Peyer's patch (tissue), 4 donors: Measurements from ENCODE around the gene INSYN1. TPM values are rescaled to one million over a fixed set of nuclear protein-coding genes. Genes with fewer than 3 reads are reported as not detected.

Source experiments
- DNase-seq, 3 donors: peaks; one replicate each; pipeline ENCODE4 v3.0.0-alpha.2; 2017 to 2019
- H3K27ac ChIP-seq, 4 donors: fragments of 200-600 bp; sonication (generic); one replicate each; pipeline ENCODE4 v1.5.1; 2016 to 2019
- H3K27me3 ChIP-seq, 2 donors: fragments of 200-600 bp; sonication (generic); one replicate each; pipeline ENCODE4 v1.5.1; 2019
- H3K36me3 ChIP-seq, 3 donors: fragments of 200-600 bp; sonication (generic); one replicate each; pipeline ENCODE4 v1.5.1; 2016 to 2019
- H3K4me1 ChIP-seq, 4 donors: fragments of 200-600 bp; sonication (generic); one replicate each; pipeline ENCODE4 v1.5.1; 2016 to 2019
- H3K4me3 ChIP-seq, 4 donors: fragments of 200-600 bp; sonication (generic); 1 replicate in 3 of 4; 2 replicates in 1 of 4; pipeline ENCODE4 v1.5.1; 2016 to 2019; ENCODE audit warnings: mild to moderate bottlenecking in 1 of 4
- H3K9me3 ChIP-seq, 4 donors: fragments of 200-600 bp; sonication (generic); one replicate each; pipeline ENCODE4 v1.5.1; 2016 to 2019; ENCODE audit warnings: mild to moderate bottlenecking in 1 of 4
- CTCF ChIP-seq, 6 experiments: fragments of 450-650 bp in 4 of 6; fragments of 200-600 bp in 2 of 6; sonication (generic) in 1 of 6; IDR thresholded peaks; one replicate each; pipeline ENCODE4 v1.5.1; 2017 to 2019; ENCODE audit warnings: antibody characterized with exemption in 6 of 6, mild to moderate bottlenecking in 3 of 6, moderate library complexity in 1 of 6
- POLR2A ChIP-seq, 2 donors: fragments of 450-650 bp; IDR thresholded peaks; one replicate each; pipeline ENCODE4 v1.5.1; 2017; ENCODE audit warnings: antibody characterized with exemption in 2 of 2, mild to moderate bottlenecking in 2 of 2, moderate library complexity in 2 of 2
- total RNA-seq, 4 donors: library from RNA; depleted of rRNA; stranded (reverse); fragments of >200 nt; gene quantifications; one replicate each; pipeline ENCODE4 v1.1.0, GENCODE V29; 2016

The INSYN1 gene
- total RNA-seq, 4 donors from 2014 or later: 0.13 to 3.3 (median 2.2) TPM; not detected in 1

- H3K9me3 ChIP-seq: no peaks in the 10 kb centered on the region
- peaks cover 0 to 14% (median 0%) of the 10 kb centered on the region in 3 donors for H3K36me3 ChIP-seq
- H3K4me3 ChIP-seq: no peak overlapping the region
- H3K27me3 ChIP-seq: no peaks in the 10 kb centered on the region
- no peaks in the 10 kb centered on the region for H3K4me1 ChIP-seq
- H3K27ac ChIP-seq: no peak overlapping the region
- DNase-seq: no peak
- TF ChIP-seq POLR2A (IDR thresholded peaks at IDR 0.05) (no peak), CTCF (IDR thresholded peaks at IDR 0.05) (no peak)
Observed at GRCh38 chr15:73716417-73716816, 36.7 kb downstream of the INSYN1 start.

- Histone ChIP-seq H3K27me3 (no peaks in the 10 kb centered on the region), H3K9me3 (no peaks in the 10 kb centered on the region), H3K27ac (no peak overlapping the region), H3K36me3 (peaks cover 0 to 18% (median 0%) of the 10 kb centered on the region in 3 donors), H3K4me1 (no peaks in the 10 kb centered on the region), H3K4me3 (no peak overlapping the region)
- TF ChIP-seq POLR2A (IDR thresholded peaks at IDR 0.05): no peak
- TF ChIP-seq CTCF (IDR thresholded peaks at IDR 0.05): no peak
- no peak for DNase-seq
Observed at GRCh38 chr15:73715417-73715816, 37.7 kb downstream of the INSYN1 start.

- Histone ChIP-seq H3K9me3 (no peaks in the 10 kb centered on the region), H3K4me1 (no peaks in the 10 kb centered on the region), H3K4me3 (no peak overlapping the region), H3K27me3 (no peaks in the 10 kb centered on the region), H3K27ac (no peak overlapping the region), H3K36me3 (peaks cover 0 to 18% (median 0%) of the 10 kb centered on the region in 3 donors)
- TF ChIP-seq CTCF (IDR thresholded peaks at IDR 0.05): no peak
- DNase-seq: no peak
Observed at GRCh38 chr15:73714695-73715301, 38.4 kb downstream of the INSYN1 start.

- Histone ChIP-seq H3K27me3 (no peaks in the 10 kb centered on the region), H3K36me3 (peaks cover 0 to 21% (median 0%) of the 10 kb centered on the region in 3 donors), H3K9me3 (no peaks in the 10 kb centered on the region), H3K4me3 (no peak overlapping the region), H3K4me1 (no peaks in the 10 kb centered on the region), H3K27ac (no peak overlapping the region)
- TF ChIP-seq POLR2A (IDR thresholded peaks at IDR 0.05): no peak
- TF ChIP-seq CTCF (IDR thresholded peaks at IDR 0.05): no peak
- no peak for DNase-seq
Observed at GRCh38 chr15:73712107-73712506, 41.0 kb downstream of the INSYN1 start.

GRCh38 chr15:73711526-73711925 is 41.6 kb downstream of the INSYN1 start:
- Histone ChIP-seq H3K4me3 (no peak overlapping the region), H3K4me1 (no peaks in the 10 kb centered on the region), H3K36me3 (peaks cover 0 to 21% (median 0%) of the 10 kb centered on the region in 3 donors), H3K27ac (no peak overlapping the region), H3K9me3 (no peaks in the 10 kb centered on the region), H3K27me3 (no peaks in the 10 kb centered on the region)
- TF ChIP-seq POLR2A (IDR thresholded peaks at IDR 0.05) (no peak), CTCF (IDR thresholded peaks at IDR 0.05) (no peak)
- no peak for DNase-seq
